ENCODE data around the gene S100A1. TPM values are rescaled to one million over a fixed set of nuclear protein-coding genes. Genes with fewer than 3 reads are reported as not detected.
"Not testable (repeated sequence)": the region's sequence is repeated elsewhere in the genome, so short reads cannot be mapped to it uniquely, and the experiment has no call there.

The S100A1 gene
- total RNA-seq, 1 donor from 2014 or later: 0.58 TPM

DNA sequence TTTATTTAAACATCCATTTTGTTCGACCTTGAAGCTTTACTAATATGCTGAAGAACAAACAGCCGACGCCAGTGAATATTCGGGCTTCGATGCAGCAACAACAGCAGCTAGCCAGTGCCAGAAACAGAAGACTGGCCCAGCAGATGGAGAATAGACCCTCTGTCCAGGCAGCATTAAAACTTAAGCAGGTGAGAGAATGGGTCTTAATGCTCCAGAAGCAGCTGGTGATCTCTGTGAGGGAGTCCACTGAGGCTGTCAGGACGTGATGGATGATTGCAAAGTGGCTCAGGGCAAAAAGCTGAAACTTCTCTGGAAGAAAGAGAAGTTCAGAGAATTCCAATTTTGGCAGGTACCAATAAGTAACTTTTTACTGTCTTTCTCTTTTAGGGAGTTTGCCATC lies 10.0 kb downstream of the S100A1 start:
- peaks cover 16% of the 10 kb centered on the region for H3K4me1 Mint-ChIP-seq
- H3K27ac Mint-ChIP-seq: no peak overlapping the region
- no peaks in the 10 kb centered on the region for H3K9me3 Mint-ChIP-seq
- TF ChIP-seq CTCF (IDR thresholded peaks at IDR 0.05; ENCODE audit: unreplicated experiment): no peak
- no peak overlapping the region for H3K4me3 Mint-ChIP-seq
- no peaks in the 10 kb centered on the region for H3K27me3 Mint-ChIP-seq (ENCODE audit: low read depth)
- peaks cover 34% of the 10 kb centered on the region for H3K36me3 Mint-ChIP-seq
- no peak for DNase-seq (ENCODE audit: low spot score in 2 of 2, unreplicated experiment in 2 of 2)

GRCh38 chr1:153639280-153639679 lies 11.0 kb downstream of the S100A1 start:
- H3K27me3 Mint-ChIP-seq (ENCODE audit: low read depth): no peaks in the 10 kb centered on the region
- H3K4me3 Mint-ChIP-seq: no peak overlapping the region
- no peaks in the 10 kb centered on the region for H3K9me3 Mint-ChIP-seq
- peaks cover 40% of the 10 kb centered on the region for H3K36me3 Mint-ChIP-seq
- no peak for DNase-seq (ENCODE audit: low spot score in 2 of 2, unreplicated experiment in 2 of 2)
- no peak overlapping the region for H3K27ac Mint-ChIP-seq
- H3K4me1 Mint-ChIP-seq: peaks cover 16% of the 10 kb centered on the region
- no peak for TF ChIP-seq CTCF (IDR thresholded peaks at IDR 0.05; ENCODE audit: unreplicated experiment)

GRCh38 chr1:153640213-153640612 lies 12.0 kb downstream of the S100A1 start:
- H3K9me3 Mint-ChIP-seq; H3K27me3 Mint-ChIP-seq (ENCODE audit: low read depth); H3K27ac Mint-ChIP-seq; DNase-seq (ENCODE audit: low spot score in 2 of 2, unreplicated experiment in 2 of 2); H3K4me3 Mint-ChIP-seq: not testable (repeated sequence)
- peaks cover 46% of the 10 kb centered on the region for H3K36me3 Mint-ChIP-seq
- peaks cover 13% of the 10 kb centered on the region for H3K4me1 Mint-ChIP-seq

DNA sequence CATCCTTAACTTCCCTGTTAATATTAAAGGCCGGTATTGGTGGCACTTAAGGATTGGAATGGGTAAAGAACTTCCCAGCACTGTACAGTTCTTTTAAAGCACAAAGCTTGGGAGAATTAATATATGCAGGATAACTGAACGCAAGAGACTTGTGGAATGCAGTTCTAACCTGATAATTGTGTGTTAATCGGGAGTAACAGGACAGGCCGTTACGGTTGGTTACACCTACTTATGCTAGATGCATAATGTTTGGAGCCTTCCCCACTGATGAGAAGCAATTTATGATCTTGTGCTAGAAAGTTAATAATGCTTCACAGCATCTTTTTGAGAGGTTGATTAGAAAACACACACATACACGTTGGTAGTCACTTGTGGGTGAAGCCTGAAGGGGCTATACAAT lies 12.6 kb downstream of the S100A1 start:
- Mint-ChIP-seq H3K36me3 (peaks cover 49% of the 10 kb centered on the region), H3K4me1 (peaks cover 11% of the 10 kb centered on the region), H3K4me3 (no peak overlapping the region), H3K27me3 (ENCODE audit: low read depth) (no peaks in the 10 kb centered on the region), H3K27ac (no peak overlapping the region), H3K9me3 (no peaks in the 10 kb centered on the region)
- no peak for TF ChIP-seq CTCF (IDR thresholded peaks at IDR 0.05; ENCODE audit: unreplicated experiment)
- no peak for DNase-seq (ENCODE audit: low spot score in 2 of 2, unreplicated experiment in 2 of 2)

DNA sequence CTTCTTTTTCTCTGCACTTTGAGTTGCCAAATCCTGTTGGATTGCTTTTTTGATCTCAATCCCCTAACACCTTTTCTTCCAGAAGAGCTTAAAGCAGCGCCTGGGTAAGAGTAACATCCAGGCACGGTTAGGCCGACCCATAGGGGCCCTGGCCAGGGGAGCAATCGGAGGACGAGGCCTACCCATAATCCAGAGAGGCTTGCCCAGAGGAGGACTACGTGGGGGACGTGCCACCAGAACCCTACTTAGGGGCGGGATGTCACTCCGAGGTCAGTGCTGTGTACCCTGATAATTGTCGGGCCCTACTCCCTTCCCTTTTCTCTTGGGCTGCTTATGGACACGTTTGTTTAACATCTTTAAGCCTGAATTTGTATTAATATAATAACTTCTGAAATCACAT lies 13.9 kb downstream of the S100A1 start:
- Mint-ChIP-seq H3K9me3 (no peaks in the 10 kb centered on the region), H3K4me3 (no peak overlapping the region), H3K36me3 (peaks cover 45% of the 10 kb centered on the region), H3K4me1 (peaks cover 7% of the 10 kb centered on the region), H3K27me3 (ENCODE audit: low read depth) (no peaks in the 10 kb centered on the region), H3K27ac (no peak overlapping the region)
- TF ChIP-seq CTCF (IDR thresholded peaks at IDR 0.05; ENCODE audit: unreplicated experiment): no peak
- DNase-seq (ENCODE audit: low spot score in 2 of 2, unreplicated experiment in 2 of 2): no peak

DNA sequence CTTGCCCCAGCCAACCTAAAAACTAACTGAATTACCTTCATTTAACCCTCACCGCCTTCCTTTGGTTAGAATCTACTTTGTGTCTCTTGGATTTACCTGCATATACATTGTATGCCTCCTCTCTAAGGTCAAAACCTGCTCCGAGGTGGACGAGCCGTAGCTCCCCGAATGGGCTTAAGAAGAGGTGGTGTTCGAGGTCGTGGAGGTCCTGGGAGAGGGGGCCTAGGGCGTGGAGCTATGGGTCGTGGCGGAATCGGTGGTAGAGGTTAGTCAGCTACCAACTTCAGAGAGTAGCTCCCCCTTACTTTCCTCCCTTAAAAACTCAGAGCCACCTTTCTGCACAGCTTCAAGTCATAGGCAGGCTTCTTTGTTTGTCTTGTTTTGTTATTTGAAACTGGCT lies 14.9 kb downstream of the S100A1 start:
- Mint-ChIP-seq H3K4me1 (no peaks in the 10 kb centered on the region), H3K36me3 (peaks cover 42% of the 10 kb centered on the region)
- DNase-seq (ENCODE audit: low spot score in 2 of 2, unreplicated experiment in 2 of 2): no peak

More for the DNA sequence above, 14.9 kb downstream of the S100A1 start:
- Mint-ChIP-seq H3K27ac (peak overlapping the region; percentile 30), H3K4me3 (no peak overlapping the region), H3K27me3 (ENCODE audit: low read depth) (no peaks in the 10 kb centered on the region), H3K9me3 (no peaks in the 10 kb centered on the region)
- TF ChIP-seq CTCF (IDR thresholded peaks at IDR 0.05; ENCODE audit: unreplicated experiment): no peak
